GM21423 (cell line): ENCODE data around the gene COX14.
"Not testable (repeated sequence)": the region's sequence is repeated elsewhere in the genome, so short reads cannot be mapped to it uniquely, and the experiment has no call there.

ENCODE experiments used
- ATAC-seq: cut with Tn5 transposase; IDR thresholded peaks from one replicate; pipeline ENCODE4 v1.9.1; 2021; ENCODE audit warnings: mild to moderate bottlenecking, moderate library complexity; ENCODE audit not compliant: unreplicated experiment

COX14 gene

DNA sequence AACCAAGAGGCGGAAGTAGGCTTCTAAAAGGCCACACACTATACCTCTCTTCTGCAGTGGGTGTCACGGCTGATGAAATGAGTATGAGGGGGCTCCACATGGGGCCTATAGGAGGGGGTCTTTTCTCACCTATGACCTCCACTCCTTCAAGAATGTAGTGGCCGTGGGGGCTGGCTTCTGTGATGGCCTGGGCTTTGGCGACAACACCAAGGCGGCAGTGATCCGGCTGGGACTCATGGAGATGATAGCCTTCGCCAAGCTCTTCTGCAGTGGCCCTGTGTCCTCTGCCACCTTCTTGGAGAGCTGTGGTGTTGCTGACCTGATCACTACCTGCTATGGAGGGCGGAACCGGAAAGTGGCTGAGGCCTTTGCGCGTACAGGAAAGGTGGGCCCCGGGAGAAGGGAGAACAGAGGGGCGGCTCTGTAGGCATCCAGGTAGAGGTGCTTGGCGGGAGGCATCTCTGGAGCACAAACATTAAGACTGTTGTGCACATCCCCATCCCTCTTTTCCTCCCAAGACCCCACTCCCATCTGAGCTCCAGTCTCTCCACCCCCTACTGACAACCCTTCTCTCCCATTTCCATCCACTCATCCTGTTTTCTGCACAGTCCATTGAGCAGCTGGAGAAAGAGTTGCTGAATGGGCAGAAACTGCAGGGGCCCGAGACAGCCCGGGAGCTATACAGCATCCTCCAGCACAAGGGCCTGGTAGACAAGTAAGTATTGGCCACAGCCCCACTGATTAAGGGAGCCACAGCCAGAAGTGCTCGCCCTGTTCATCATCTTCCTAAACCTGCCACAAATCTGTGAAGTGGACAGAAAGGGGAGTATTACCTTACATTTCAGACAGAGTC is 4.4 kb upstream of the COX14 start:
- no peak for ATAC-seq

GRCh38 chr12:50109319-50109718 is 2.7 kb upstream of the COX14 start:
- ATAC-seq = no peak

DNA sequence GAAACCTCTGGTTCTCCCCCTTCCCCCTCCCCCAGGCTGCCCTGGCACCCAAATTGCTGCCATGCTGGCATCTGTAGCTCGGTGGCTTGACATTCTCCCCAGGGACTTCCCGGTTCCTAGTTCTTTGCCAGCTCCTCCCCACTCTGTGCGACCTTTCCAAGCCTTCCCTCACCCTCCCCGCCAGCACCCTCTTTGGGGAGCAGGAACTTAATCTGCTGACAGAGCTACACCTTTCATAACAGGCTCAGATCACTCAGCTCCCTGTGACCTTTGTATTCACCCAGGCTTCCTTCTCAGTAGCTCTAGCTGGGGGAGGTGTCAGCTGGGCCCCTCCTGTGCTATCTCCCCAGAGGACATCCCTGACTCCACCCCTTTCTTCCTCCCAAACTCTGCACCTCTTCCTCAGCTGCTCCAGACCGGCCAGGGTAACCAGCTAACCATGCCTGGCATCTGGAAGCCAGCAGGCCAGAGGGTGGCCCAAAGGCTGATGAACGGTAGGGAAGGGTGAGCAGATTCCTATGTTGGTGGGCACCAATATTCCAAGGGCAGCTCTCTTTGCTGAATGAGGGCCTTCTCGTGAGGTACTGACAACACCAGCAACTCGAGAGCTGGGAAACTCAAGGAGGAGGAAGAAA is 1.8 kb upstream of the COX14 start:
- ATAC-seq = no peak

DNA sequence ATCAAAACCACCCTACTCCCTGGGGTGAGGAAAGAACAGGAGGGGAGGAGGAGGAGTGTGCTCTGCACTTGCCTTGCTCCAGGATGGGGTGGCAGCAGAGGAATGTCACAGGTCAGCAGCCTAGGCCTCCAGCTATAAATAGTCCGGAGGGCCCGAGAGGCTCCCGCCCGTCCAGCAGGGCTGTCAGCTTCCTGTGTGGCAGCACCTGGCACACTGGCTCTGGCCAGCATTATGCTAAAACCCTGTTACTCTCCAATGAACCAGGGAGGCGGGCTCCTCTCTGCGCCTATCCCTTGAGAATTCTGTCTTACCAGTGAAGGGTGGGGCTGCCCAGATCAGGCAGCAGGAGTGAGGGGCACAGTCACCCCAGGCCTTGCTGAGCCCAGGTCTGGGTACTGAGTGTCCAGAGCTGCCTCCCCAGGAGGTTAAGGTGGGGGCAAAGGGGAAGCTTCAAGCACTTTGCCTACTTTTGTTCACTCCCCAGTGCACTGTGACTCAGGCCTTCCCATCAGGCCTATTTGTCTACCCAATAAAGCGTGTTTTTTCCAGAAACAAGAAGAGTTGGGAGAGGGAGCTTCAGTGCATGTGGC is 1.2 kb upstream of the COX14 start:
- ATAC-seq = no peak

- ATAC-seq = no peak
Observed at GRCh38 chr12:50111395-50111692, 692 bp upstream of the COX14 start.

GRCh38 chr12:50112456-50113218 is 601 bp downstream of the COX14 start:
- ATAC-seq = no peak

DNA sequence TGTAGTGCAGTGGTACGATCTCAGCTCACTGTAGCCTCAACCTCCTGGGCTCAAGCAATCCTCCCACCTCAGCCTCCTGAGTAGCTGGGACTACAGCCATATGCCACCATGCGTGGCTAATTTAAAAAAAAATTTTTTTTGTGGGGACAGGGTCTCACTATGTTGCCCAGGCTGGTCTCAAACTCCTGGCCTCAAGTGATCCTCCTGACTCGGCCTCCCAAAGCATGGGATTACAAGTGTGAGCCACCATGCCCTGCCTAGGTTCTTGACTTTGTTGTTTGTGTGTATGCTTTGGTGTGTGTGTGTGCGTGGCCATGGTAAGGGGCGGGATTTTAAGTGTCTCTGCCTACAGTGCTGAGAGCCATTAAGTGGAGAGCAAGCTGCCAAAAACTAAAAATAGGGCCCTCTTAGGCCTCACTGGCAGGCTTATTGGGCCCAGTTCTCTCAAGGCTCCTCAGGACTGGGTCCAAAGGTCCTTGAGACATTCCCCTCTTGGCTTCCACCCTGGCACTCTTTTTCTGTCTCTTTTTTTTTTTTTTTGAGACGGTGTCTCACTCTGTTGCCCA is 5.1 kb downstream of the COX14 start:
- no peak for ATAC-seq

DNA sequence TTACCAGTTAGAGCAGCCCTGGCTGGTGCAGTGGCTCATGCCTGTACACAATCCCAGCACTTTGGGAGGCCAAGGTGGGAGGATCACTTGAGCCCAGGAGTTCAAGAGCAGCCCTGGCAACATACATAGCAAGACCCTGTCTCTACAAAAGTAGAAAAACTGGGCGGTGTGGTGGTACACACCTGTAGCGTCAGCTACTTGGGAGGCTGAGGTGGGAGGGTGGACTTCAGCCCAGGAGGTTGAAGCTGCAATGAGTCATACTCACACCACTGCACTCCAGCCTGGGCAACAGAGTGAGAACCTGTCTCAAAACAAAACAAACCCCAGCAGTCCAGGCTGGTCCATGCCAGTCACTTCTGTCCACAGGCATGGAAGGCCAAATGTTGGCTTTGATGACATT is 7.4 kb downstream of the COX14 start:
- ATAC-seq = no peak

DNA sequence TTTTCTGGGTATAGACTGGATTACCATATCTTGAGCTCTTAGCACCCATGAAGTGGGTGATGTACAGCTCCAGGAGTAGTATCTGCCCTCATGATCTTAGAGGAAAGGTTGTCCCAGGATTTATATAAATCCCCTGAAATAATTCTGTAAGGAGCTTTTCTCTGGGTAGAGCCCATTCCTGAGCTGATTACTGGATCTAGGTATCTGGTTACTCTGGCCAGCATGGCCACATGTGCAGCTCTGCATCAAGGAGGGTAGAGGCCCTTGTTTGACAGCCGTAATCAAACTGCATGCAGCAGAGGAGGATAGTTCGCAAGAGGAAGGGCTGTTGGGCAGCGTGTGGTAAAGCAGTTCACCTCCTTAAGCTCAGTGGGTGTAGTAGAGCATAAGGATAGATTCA is 8.5 kb downstream of the COX14 start:
- ATAC-seq = no peak

- ATAC-seq = no peak
Observed at GRCh38 chr12:50120953-50121352, 8.9 kb downstream of the COX14 start.

DNA sequence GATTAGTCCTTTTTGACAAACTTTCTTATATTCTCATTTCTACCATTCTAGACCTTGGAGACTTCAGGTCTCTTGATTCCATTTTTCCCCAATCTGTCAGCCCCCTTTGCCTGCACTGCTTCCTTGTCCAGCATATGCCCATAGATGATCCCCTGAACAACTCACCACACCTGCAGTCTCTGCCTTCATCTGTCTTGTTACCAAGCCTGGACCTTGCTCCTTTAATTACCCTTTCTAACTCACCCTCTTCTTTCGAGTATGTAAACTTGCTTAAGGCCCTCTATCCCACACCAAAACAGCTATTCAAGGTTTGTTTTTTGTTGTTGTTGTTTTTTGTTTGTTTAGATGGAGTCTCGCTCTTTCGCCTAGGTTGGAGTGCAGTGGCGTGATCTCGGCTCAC is 9.6 kb downstream of the COX14 start:
- ATAC-seq = no peak

DNA sequence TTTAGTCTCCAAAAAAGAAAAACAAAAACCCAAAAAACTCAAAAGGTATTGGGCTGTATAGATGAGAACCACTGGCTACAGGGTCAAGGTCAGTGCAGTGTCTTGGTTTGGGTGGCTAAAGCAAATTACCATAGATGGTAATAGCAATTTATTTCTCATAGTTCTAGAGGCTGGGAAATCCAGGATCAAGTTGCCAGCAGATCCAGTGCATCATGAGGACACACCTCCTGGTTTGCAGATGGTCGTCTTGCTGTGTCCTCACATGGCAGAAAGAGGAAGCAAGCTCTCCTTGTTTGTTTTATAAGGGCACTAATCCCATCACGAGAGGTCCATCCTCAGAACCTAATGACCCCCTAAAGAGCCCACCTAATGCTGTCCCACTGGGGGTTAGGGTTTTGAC is 11.2 kb downstream of the COX14 start:
- ATAC-seq = no peak

- ATAC-seq = no peak
Observed at GRCh38 chr12:50127546-50127945, 15.5 kb downstream of the COX14 start.

- no peak for ATAC-seq
Observed at GRCh38 chr12:50129290-50129689, 17.3 kb downstream of the COX14 start.

GRCh38 chr12:50132505-50133135 is 20.6 kb downstream of the COX14 start:
- no peak for ATAC-seq

DNA sequence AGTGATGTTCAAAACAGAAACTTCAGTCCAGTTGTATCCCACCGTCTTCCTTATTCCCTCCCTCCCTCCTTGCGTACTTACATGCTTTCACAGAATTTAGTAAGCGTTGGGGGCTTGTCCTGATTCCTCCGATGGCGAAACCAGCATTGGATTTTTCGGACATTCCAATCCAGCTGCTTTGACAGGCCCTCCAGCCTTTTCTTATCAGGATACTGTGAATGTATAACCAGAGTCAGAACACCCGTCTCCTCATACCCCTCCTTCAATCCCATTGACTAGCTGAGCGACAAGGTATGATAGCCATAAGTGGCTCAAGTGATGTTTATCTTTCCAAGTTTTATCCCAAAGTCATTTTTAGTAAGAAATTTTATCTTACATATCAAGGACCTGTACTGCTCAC is 31.0 kb downstream of the COX14 start:
- no peak for ATAC-seq

DNA sequence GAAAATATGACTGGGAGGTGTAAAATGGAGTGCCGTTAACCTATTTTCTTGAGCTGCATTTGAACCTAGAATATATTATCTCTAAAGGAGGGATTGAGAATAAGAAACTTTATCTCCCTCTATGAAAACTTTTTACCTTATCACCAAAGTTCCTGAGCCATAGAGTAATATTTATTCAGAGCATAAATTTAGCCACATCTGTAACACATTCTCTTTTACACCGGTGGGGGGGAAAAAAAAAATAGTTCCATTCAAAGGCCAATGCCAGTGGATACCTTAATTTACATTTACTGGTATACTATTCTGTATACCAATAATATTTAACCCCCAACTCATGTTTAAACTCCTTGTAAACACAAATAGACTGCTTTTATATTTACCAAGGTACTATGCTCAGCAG is 33.4 kb downstream of the COX14 start:
- ATAC-seq = no peak

- ATAC-seq = no peak
Observed at GRCh38 chr12:50147281-50147680, 35.2 kb downstream of the COX14 start.

DNA sequence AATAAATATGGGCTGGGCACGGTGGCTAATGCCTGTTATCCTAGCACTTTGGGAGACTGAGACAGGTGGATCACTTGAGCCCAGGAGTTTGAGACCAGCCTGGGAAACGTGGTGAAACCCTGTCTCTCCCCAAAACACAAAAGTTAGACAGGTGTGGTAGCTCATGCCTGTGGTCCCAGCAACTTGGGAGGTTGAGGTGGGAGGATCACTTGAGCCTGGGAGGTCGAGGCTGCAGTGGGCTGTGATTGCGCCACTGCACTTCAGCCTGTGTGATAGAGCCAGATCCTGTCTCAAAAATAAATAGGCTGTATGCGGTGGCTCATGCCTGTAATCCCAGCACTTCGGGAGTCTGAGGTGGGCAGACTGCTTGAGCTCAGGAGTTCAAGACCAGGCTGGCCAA is 36.0 kb downstream of the COX14 start:
- not testable (repeated sequence) for ATAC-seq

DNA sequence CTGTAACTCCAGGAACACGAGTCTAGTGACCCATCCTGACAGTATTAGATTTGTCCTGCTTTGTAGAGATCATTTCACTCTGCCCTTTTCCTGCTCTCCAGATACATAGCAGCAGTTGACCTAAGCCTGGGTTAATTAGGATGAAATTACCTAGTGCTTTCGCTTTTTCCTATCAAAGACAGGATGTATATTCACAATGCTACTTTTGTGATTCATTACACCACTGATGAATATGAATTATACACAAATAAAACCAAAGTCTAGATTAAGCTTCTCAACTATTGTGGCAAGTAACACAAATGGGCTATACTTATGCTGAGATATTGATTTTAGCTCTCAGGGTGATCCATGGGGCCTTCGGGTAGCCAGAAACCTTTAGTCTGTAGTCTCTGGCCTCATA is 37.3 kb downstream of the COX14 start:
- no peak for ATAC-seq
